Nephron (organoid): Measurements from ENCODE around the gene LYPD8.

Source experiments
- H3K27ac Mint-ChIP-seq, 3 experiments: 2 replicates each; pipeline ENCODE4 v1.8.0; 2020; ENCODE audit warnings: mixed read lengths in 3 of 3, mild to moderate bottlenecking in 2 of 3, moderate library complexity in 1 of 3
- H3K27me3 Mint-ChIP-seq: 2 replicates; pipeline ENCODE4 v1.8.0; 2021; ENCODE audit warnings: low read depth, mild to moderate bottlenecking, moderate library complexity, mixed read lengths
- H3K36me3 Mint-ChIP-seq: 2 replicates; pipeline ENCODE4 v1.8.0; 2020; ENCODE audit warnings: low read depth, mixed read lengths
- H3K4me1 Mint-ChIP-seq: 2 replicates; pipeline ENCODE4 v1.8.0; 2020; ENCODE audit warnings: mixed read lengths
- H3K4me3 Mint-ChIP-seq, 3 experiments: 2 replicates each; pipeline ENCODE4 v1.8.0; 2020; ENCODE audit warnings: mild to moderate bottlenecking in 3 of 3, mixed read lengths in 3 of 3, moderate library complexity in 2 of 3
- H3K9me3 Mint-ChIP-seq: 2 replicates; pipeline ENCODE4 v1.8.0; 2020; ENCODE audit warnings: mixed read lengths
- CTCF ChIP-seq, 3 experiments: fragments of 200-600 bp; sonication (generic); IDR thresholded peaks; one replicate each; pipeline ENCODE4 v1.5.0; 2021; ENCODE audit warnings: antibody characterized with exemption in 3 of 3; ENCODE audit not compliant: unreplicated experiment in 3 of 3

Gene LYPD8

GRCh38 chr1:248733566-248733965 lies 22.0 kb downstream of the LYPD8 start:
- no peak overlapping the region for H3K27ac Mint-ChIP-seq
- no peak for TF ChIP-seq CTCF (IDR thresholded peaks at IDR 0.05; ENCODE audit: unreplicated experiment in 3 of 3)
- no peak overlapping the region for H3K4me3 Mint-ChIP-seq
- H3K36me3 Mint-ChIP-seq: no peaks in the 10 kb centered on the region
- no peaks in the 10 kb centered on the region for H3K4me1 Mint-ChIP-seq
- peaks cover 66% of the 10 kb centered on the region for H3K9me3 Mint-ChIP-seq
- H3K27me3 Mint-ChIP-seq: no peaks in the 10 kb centered on the region

GRCh38 chr1:248730507-248731335 lies 24.8 kb downstream of the LYPD8 start:
- no peak overlapping the region for H3K4me3 Mint-ChIP-seq
- no peaks in the 10 kb centered on the region for H3K4me1 Mint-ChIP-seq
- TF ChIP-seq CTCF (IDR thresholded peaks at IDR 0.05; ENCODE audit: unreplicated experiment in 3 of 3): no peak
- H3K27ac Mint-ChIP-seq: no peak overlapping the region
- no peaks in the 10 kb centered on the region for H3K36me3 Mint-ChIP-seq
- H3K27me3 Mint-ChIP-seq: no peaks in the 10 kb centered on the region
- peaks cover 50% of the 10 kb centered on the region for H3K9me3 Mint-ChIP-seq

- Mint-ChIP-seq H3K27me3 (no peaks in the 10 kb centered on the region), H3K27ac (no peak overlapping the region), H3K36me3 (no peaks in the 10 kb centered on the region), H3K4me1 (no peaks in the 10 kb centered on the region), H3K9me3 (peaks cover 57% of the 10 kb centered on the region), H3K4me3 (no peak overlapping the region)
- TF ChIP-seq CTCF (IDR thresholded peaks at IDR 0.05; ENCODE audit: unreplicated experiment in 3 of 3): no peak
These were observed 41.3 kb downstream of the LYPD8 start for GRCh38 chr1:248714248-248714647.

GRCh38 chr1:248710305-248710900 lies 45.2 kb downstream of the LYPD8 start:
- Mint-ChIP-seq H3K27me3 (no peaks in the 10 kb centered on the region), H3K36me3 (no peaks in the 10 kb centered on the region), H3K4me3 (no peak overlapping the region), H3K9me3 (peaks cover 62% of the 10 kb centered on the region), H3K4me1 (no peaks in the 10 kb centered on the region), H3K27ac (no peak overlapping the region)
- TF ChIP-seq CTCF (IDR thresholded peaks at IDR 0.05; ENCODE audit: unreplicated experiment in 3 of 3): no peak

GRCh38 chr1:248704606-248705005 lies 51.0 kb downstream of the LYPD8 start:
- no peak overlapping the region for H3K4me3 Mint-ChIP-seq
- H3K27ac Mint-ChIP-seq: no peak overlapping the region
- H3K36me3 Mint-ChIP-seq: no peaks in the 10 kb centered on the region
- TF ChIP-seq CTCF (IDR thresholded peaks at IDR 0.05; ENCODE audit: unreplicated experiment in 3 of 3): no peak
- peaks cover 40% of the 10 kb centered on the region for H3K9me3 Mint-ChIP-seq
- H3K27me3 Mint-ChIP-seq: no peaks in the 10 kb centered on the region
- no peaks in the 10 kb centered on the region for H3K4me1 Mint-ChIP-seq

- no peak for TF ChIP-seq CTCF (IDR thresholded peaks at IDR 0.05; ENCODE audit: unreplicated experiment in 3 of 3)
- H3K27ac Mint-ChIP-seq: no peak overlapping the region
- no peaks in the 10 kb centered on the region for H3K27me3 Mint-ChIP-seq
- no peak overlapping the region for H3K4me3 Mint-ChIP-seq
- H3K9me3 Mint-ChIP-seq: peaks cover 38% of the 10 kb centered on the region
- no peaks in the 10 kb centered on the region for H3K36me3 Mint-ChIP-seq
- no peaks in the 10 kb centered on the region for H3K4me1 Mint-ChIP-seq
These were observed 51.9 kb downstream of the LYPD8 start for GRCh38 chr1:248703674-248704073.
